HepG2 (cell line): ENCODE measurements around the gene DPYD. TPM values are rescaled to one million over a fixed set of nuclear protein-coding genes. Genes with fewer than 3 reads are reported as not detected.

ENCODE experiments used
- ATAC-seq: fragments of 200-7000 bp; cut with Tn5 transposase; 3 replicates; pipeline ENCODE4 v1.9.1; 2020; ENCODE audit warnings: mild to moderate bottlenecking, moderate library complexity
- BruUV-seq: library from RNA; stranded (reverse); fragments of 400-500 nt; replicated peaks from 2 replicates; lab custom pipeline; 2021; lab: Mats Ljungman, UMichigan
- CTCF ChIA-PET: fragments of 300-600 bp; formaldehyde crosslinking; extraction: SDS; loops from one replicate; lab custom pipeline; 2021; ENCODE audit warnings: low total read pairs, inconsistent platforms, low intra/inter-chr PET ratio; lab: Yijun Ruan, JAX
- POLR2A ChIA-PET: fragments of 350-600 bp; sonication (Branson Sonifier 250); formaldehyde crosslinking; loops from one replicate; lab custom pipeline; 2020; ENCODE audit warnings: antibody characterized with exemption, inconsistent platforms; lab: Yijun Ruan, JAX
- DNase-seq: peaks from one replicate; pipeline ENCODE4 v3.0.0-alpha.2; 2015; ENCODE audit warnings: low spot score
- FAIRE-seq: peaks from 3 replicates; lab custom pipeline; 2011; peaks lifted over from hg19 to GRCh38; lab: Jason Lieb, UNC
- H2AFZ ChIP-seq: one replicate; pipeline ENCODE4 v1.6.1; 2011; ENCODE audit warnings: low read length, inconsistent platforms
- H3K27ac ChIP-seq: fragments of 300-600 bp; 3 replicates; pipeline ENCODE4 v1.8.0; 2011; ENCODE audit warnings: mixed run types, mild to moderate bottlenecking, mixed read lengths, low read length, inconsistent platforms; ENCODE audit not compliant: insufficient read depth; ENCODE audit errors: extremely low read length
- H3K27me3 ChIP-seq, 2 experiments: fragments of 200-600 bp in 1 of 2; 2 replicates in 1 of 2; 3 replicates in 1 of 2; pipeline versions ENCODE4 v1.6.0 to v1.8.0; 2011; ENCODE audit warnings: low read length in 2 of 2, mild to moderate bottlenecking in 2 of 2, moderate library complexity in 2 of 2, inconsistent platforms in 1 of 2; ENCODE audit not compliant: insufficient read depth in 2 of 2, control insufficient read depth in 1 of 2
- H3K36me3 ChIP-seq, 2 experiments: fragments of 200-600 bp in 1 of 2; replicated peaks in 1 of 2; 2 replicates in 1 of 2; 3 replicates in 1 of 2; pipeline versions ENCODE4 v1.5.1 to v1.8.0; 2011; ENCODE audit warnings: low read length in 2 of 2, inconsistent platforms in 1 of 2; ENCODE audit not compliant: insufficient read depth in 2 of 2, control insufficient read depth in 1 of 2
- H3K4me1 ChIP-seq: 2 replicates; pipeline ENCODE4 v1.5.1; 2012; ENCODE audit warnings: low read length, inconsistent platforms; ENCODE audit not compliant: insufficient read depth
- H3K4me2 ChIP-seq: 2 replicates; pipeline ENCODE4 v1.6.0; 2011; ENCODE audit warnings: low read depth, low read length, inconsistent platforms
- H3K4me3 ChIP-seq, 3 experiments: fragments of 200-600 bp in 1 of 3; sonication (generic), shearing (Covaris generic) in 1 of 3; replicated peaks in 1 of 3; 2 replicates each; pipeline ENCODE4 v1.5.1; 2011 to 2016; ENCODE audit warnings: low read length in 3 of 3, inconsistent platforms in 2 of 3, low read depth in 2 of 3, mild to moderate bottlenecking in 2 of 3, control low read depth in 1 of 3, mixed read lengths in 1 of 3; ENCODE audit not compliant: insufficient read depth in 1 of 3
- H3K79me2 ChIP-seq: one replicate; pipeline ENCODE4 v1.6.1; 2011; ENCODE audit warnings: low read length, inconsistent platforms; ENCODE audit not compliant: insufficient read depth
- H3K9ac ChIP-seq: 2 replicates; pipeline ENCODE4 v1.6.0; 2011; ENCODE audit warnings: mild to moderate bottlenecking, low read depth, low read length, inconsistent platforms; ENCODE audit not compliant: insufficient read depth
- H3K9me3 ChIP-seq: 2 replicates; pipeline ENCODE4 v1.5.1; 2012; ENCODE audit warnings: mild to moderate bottlenecking, low read length
- H4K20me1 ChIP-seq: 2 replicates; pipeline ENCODE4 v1.6.0; 2011; ENCODE audit warnings: inconsistent platforms, mild to moderate bottlenecking, low read length, moderate library complexity; ENCODE audit not compliant: insufficient read depth
- EP300 ChIP-seq, 3 experiments: sonication (generic) in 1 of 3; formaldehyde crosslinking in 1 of 3; IDR thresholded peaks; 2 replicates each; pipeline versions ENCODE4 v1.5.1 to v1.6.1; 2011 to 2020; ENCODE audit warnings: low read depth in 2 of 3, low read length in 2 of 3, borderline replicate concordance in 1 of 3, improper control_type of control experiment in 1 of 3, mild to moderate bottlenecking in 1 of 3, missing genetic modification reagents in 1 of 3, moderate library complexity in 1 of 3
- GATAD1 ChIP-seq: IDR thresholded peaks from 2 replicates; pipeline ENCODE4 v1.6.1; 2016; ENCODE audit warnings: missing genetic modification reagents, missing compliant biosample characterization
- ISL2 ChIP-seq: sonication (generic); formaldehyde crosslinking; IDR thresholded peaks from 2 replicates; pipeline ENCODE4 v1.5.0; 2020; ENCODE audit warnings: missing genetic modification reagents
- NFIB ChIP-seq: sonication (generic); formaldehyde crosslinking; IDR thresholded peaks from 2 replicates; pipeline ENCODE4 v1.9.0; 2021; ENCODE audit warnings: missing genetic modification reagents, mild to moderate bottlenecking, borderline replicate concordance
- SMAD1 ChIP-seq: sonication (generic); formaldehyde crosslinking; IDR thresholded peaks from 2 replicates; pipeline ENCODE4 v1.4.0; 2020; ENCODE audit warnings: missing genetic modification reagents, low read depth, mild to moderate bottlenecking, borderline replicate concordance
- ZBTB8A ChIP-seq: sonication (generic); formaldehyde crosslinking; IDR thresholded peaks from 2 replicates; pipeline ENCODE4 v1.4.0; 2020; ENCODE audit warnings: mild to moderate bottlenecking, low read depth, missing genetic modification reagents, borderline replicate concordance
- ZFP36L2 ChIP-seq: sonication (generic); formaldehyde crosslinking; IDR thresholded peaks from 2 replicates; pipeline ENCODE4 v1.4.0; 2020; ENCODE audit warnings: missing genetic modification reagents
- ZFP90 ChIP-seq: sonication (generic); formaldehyde crosslinking; IDR thresholded peaks from 2 replicates; pipeline ENCODE4 v1.8.0; 2022; ENCODE audit warnings: missing genetic modification reagents, mild to moderate bottlenecking, inconsistent platforms, borderline replicate concordance
- ZNF292 ChIP-seq: sonication (generic); formaldehyde crosslinking; IDR thresholded peaks from 2 replicates; pipeline ENCODE4 v1.8.1; 2022; ENCODE audit warnings: mild to moderate bottlenecking, low read depth, missing genetic modification reagents, borderline replicate concordance
- ZNF546 ChIP-seq: sonication (generic); formaldehyde crosslinking; conservative IDR thresholded peaks from 2 replicates; pipeline ENCODE4 v1.8.1; 2023; ENCODE audit warnings: mild to moderate bottlenecking, missing genetic modification reagents
- WGBS: methylation state at CpG from one replicate; pipeline ENCODE4 v1.1.6; 2017; ENCODE audit warnings: low lambda C conversion rate; 5-methylcytosine and 5-hydroxymethylcytosine counted together
- in situ Hi-C: cut with HindIII; loops from 2 replicates; pipeline ENCODE4 v1.10.0; 2017; ENCODE audit warnings: low pct_unique_long_range_greater_than_20kb; ENCODE audit not compliant: extremely low pct_ligation_motif_present
- intact Hi-C: fragments of 100-400 bp; cut with micrococcal nuclease; formaldehyde crosslinking; loops from one replicate; pipeline ENCODE4 v1.10.0; 2022; ENCODE audit not compliant: unreplicated experiment
- polyA plus RNA-seq, 8 experiments: library from polyadenylated mRNA; depleted of rRNA in 3 of 8; stranded (reverse) in 7 of 8; unstranded in 1 of 8; fragments of >200 nt; fragmentation: Illumina TruSeq in 4 of 8; extraction: Trizol in 4 of 8; gene quantifications; 2 replicates each; pipeline versions ENCODE4 v1.2.1 to v1.2.3, GENCODE V29; 2011 to 2016; ENCODE audit warnings: low read depth in 4 of 8, missing spikeins in 1 of 8, mixed read lengths in 1 of 8; ENCODE audit not compliant: insufficient read depth in 1 of 8
- total RNA-seq, 5 experiments: library from RNA; depleted of rRNA; stranded (reverse); fragments of >200 nt; fragmentation: Illumina TruSeq; extraction: Trizol; gene quantifications; 2 replicates each; pipeline ENCODE4 v1.2.3, GENCODE V29; 2016; ENCODE audit warnings: low read depth in 1 of 5
- TF ChIP-seq, protein P1 (sequence below): sonication (generic); formaldehyde crosslinking; IDR thresholded peaks from 2 replicates; pipeline ENCODE4 v1.5.1; 2020; ENCODE audit warnings: missing genetic modification reagents, mild to moderate bottlenecking, borderline replicate concordance
- TF ChIP-seq, protein P2 (sequence below): sonication (generic); formaldehyde crosslinking; IDR thresholded peaks from 2 replicates; pipeline ENCODE4 v1.5.1; 2020; ENCODE audit warnings: mild to moderate bottlenecking, missing genetic modification reagents, moderate library complexity

DPYD gene
- total and polyA plus RNA-seq, 2 of the 13 experiments (the other 11 are each of a cell fraction or from before 2014, with no cell fraction given): 1.3 to 3.4 TPM

DNA sequence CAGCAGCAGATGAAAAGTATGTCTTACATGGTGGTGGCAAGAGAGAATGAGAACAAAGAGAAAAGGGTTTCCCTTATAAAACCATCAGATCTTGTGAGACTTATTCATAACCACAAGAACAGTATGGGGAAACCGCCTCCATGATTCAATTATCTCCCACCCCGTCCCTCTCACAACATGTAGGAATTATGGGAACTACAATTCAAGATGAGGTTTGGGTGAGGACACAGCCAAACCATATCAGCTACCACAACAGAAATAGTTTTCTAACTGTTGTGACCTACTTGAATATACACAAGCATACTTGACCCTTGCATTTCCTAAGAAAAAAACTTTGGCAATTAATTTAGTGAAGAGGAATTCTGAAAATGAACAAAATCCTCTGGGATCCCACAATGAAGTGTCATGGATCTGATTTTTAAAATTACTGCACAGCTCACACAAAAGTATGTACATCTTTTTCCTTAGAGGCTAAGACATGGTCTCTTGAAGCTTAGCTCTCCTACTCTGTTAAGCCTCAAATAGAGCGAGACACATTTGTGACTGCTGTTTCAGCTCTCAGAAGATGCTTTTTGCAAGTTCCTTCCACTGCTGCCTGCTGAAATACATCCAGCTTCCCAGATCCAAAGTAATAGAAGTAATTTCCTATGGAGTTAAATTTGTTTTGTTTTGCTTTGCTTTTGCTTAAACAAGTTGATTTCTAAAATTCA lies 265.8 kb downstream of the DPYD start:
- intact Hi-C loops (no loop called here), in situ Hi-C loops (no loop called here)
- FAIRE-seq (no peak), ATAC-seq (no peak), DNase-seq (no peak)
- H3K79me2 ChIP-seq: no peaks in the 10 kb centered on the region
- no peaks in the 10 kb centered on the region for H3K4me1 ChIP-seq
- ChIA-PET CTCF (no interaction called here), POLR2A (no interaction called here)
- H3K27ac ChIP-seq: no peak overlapping the region
- H3K36me3 ChIP-seq: no peaks in the 10 kb centered on the region
- H3K4me3 ChIP-seq: no peak overlapping the region
- H3K9ac ChIP-seq: no peak overlapping the region
- WGBS: 58% methylated on average over 3 of the region's 3 CpGs
- no TSS peak for BruUV-seq
- no peak overlapping the region for H3K4me2 ChIP-seq
- TF ChIP-seq ZFP36L2 (CRISPR knock-in tag) (no peak), ZNF546 (CRISPR knock-in tag) (no peak), ZFP90 (CRISPR knock-in tag) (no peak), ZBTB8A (CRISPR knock-in tag) (no peak), ISL2 (CRISPR knock-in tag) (no peak), GATAD1 (CRISPR knock-in tag) (no peak), NFIB (CRISPR knock-in tag) (no peak)
- H3K27me3 ChIP-seq: no peaks in the 10 kb centered on the region
- no peak overlapping the region for H2AFZ ChIP-seq
- H4K20me1 ChIP-seq: no peaks in the 10 kb centered on the region
- H3K9me3 ChIP-seq: peaks cover 5% of the 10 kb centered on the region

- FAIRE-seq: no peak
- no peak for DNase-seq
- no TSS peak for BruUV-seq
- Histone ChIP-seq H3K27me3 (no peaks in the 10 kb centered on the region), H3K36me3 (no peaks in the 10 kb centered on the region), H3K79me2 (no peaks in the 10 kb centered on the region), H3K9me3 (peaks cover 23% of the 10 kb centered on the region), H3K4me3 (no peak overlapping the region), H3K27ac (no peak overlapping the region), H3K4me1 (no peaks in the 10 kb centered on the region), H2AFZ (no peak overlapping the region), H3K9ac (no peak overlapping the region), H4K20me1 (no peaks in the 10 kb centered on the region), H3K4me2 (no peak overlapping the region)
- WGBS: 87% methylated on average over 3 of the region's 3 CpGs
- in situ Hi-C loops (no loop called here), intact Hi-C loops (no loop called here)
- CTCF ChIA-PET: no interaction called here
- no peak for ATAC-seq
- POLR2A ChIA-PET: no interaction called here
- TF ChIP-seq SMAD1 (CRISPR knock-in tag) (no peak), EP300 (IDR thresholded peaks at IDR 0.05; ENCODE audit: low read depth in 2 of 2, low read length in 2 of 2) (no peak), EP300 (CRISPR knock-in tag; IDR thresholded peaks at IDR 0.05; ENCODE audit: borderline replicate concordance) (no peak), ZNF292 (CRISPR knock-in tag) (no peak)
- TF ChIP-seq, protein P1, sequence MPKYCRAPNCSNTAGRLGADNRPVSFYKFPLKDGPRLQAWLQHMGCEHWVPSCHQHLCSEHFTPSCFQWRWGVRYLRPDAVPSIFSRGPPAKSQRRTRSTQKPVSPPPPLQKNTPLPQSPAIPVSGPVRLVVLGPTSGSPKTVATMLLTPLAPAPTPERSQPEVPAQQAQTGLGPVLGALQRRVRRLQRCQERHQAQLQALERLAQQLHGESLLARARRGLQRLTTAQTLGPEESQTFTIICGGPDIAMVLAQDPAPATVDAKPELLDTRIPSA (CRISPR knock-in tag): no peak
- TF ChIP-seq, protein P2, sequence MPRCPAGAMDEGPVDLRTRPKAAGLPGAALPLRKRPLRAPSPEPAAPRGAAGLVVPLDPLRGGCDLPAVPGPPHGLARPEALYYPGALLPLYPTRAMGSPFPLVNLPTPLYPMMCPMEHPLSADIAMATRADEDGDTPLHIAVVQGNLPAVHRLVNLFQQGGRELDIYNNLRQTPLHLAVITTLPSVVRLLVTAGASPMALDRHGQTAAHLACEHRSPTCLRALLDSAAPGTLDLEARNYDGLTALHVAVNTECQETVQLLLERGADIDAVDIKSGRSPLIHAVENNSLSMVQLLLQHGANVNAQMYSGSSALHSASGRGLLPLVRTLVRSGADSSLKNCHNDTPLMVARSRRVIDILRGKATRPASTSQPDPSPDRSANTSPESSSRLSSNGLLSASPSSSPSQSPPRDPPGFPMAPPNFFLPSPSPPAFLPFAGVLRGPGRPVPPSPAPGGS (CRISPR knock-in tag): no peak
Measured at GRCh38 chr1:97651250-97651649, 269.6 kb downstream of the DPYD start.
